HG03558 (cell line): ENCODE results near the gene SERPINB10.
A peak's percentile ranks its signal among the peaks of the same experiment; 100 is the strongest.
"Not testable (repeated sequence)": the region's sequence is repeated elsewhere in the genome, so short reads cannot be mapped to it uniquely, and the experiment has no call there.

Experiments
- ATAC-seq: cut with Tn5 transposase; IDR thresholded peaks from one replicate; pipeline ENCODE4 v1.9.1; 2021; ENCODE audit warnings: moderate number of reproducible peaks; ENCODE audit not compliant: unreplicated experiment; ENCODE audit errors: extremely low read depth

Gene SERPINB10

DNA sequence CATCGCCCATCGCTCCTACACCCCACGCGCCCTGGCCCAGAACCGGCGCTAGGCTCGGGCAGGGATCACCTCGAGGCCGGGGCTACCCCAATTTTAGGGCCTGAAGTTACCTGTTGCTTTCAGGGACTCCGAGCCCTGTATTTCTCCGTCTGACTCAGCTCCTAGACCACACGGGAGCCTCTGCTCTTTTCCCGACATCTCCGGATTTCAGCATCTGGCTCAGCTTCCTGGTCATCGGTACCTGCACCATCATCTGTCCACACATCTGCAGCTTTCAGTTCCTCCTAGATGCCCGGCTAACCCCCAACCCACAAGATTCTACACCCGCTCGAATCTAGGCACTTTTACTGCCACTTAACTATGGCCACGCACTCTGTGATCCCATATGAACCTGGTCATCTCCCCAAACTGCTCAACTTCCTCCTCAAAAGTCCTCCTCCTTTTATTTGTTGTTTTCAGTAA lies 29.2 kb downstream of the SERPINB10 start:
- ATAC-seq = peak; percentile 14

DNA sequence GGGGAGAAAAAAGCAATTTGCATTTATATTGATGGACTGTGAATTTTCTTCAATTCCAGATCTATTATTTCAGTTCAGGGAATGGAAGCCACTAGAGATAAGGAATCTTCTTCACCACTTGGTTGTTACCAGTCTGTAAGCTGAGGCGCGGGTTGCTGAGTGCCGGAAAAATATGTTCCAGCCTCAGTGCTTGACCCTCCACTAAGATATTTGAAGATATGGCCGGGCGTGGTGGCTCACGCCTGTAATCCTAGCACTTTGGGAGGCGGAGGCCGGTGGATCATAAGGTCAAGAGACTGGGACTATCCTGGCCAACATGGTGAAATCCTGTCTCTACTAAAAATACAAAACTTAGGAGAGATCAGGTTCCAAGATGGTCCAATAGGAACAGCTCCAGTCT lies 32.2 kb downstream of the SERPINB10 start:
- no peak for ATAC-seq

DNA sequence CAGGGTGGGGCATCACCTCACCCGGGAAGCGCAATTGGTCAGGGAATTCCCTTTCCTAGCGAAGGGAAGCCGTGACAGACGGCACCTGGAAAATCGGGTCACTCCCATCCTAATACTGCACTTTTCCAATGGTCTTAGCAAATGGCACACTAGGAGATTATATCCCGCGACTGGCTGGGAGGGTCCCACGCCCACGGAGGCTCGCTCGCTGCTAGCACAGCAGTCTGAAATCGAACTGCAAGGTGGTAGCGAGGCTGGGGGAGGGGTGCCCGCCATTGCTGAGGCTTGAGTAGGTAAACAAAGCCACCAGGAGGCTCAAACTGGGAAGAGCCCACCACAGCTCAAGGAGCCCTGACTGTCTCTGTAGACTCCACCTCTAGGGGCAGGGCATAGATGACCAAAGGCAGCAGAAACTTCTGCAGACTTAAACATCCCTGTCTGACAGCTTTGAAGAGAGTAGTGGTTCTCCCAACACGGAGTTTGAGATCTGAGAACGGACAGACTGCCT lies 32.8 kb downstream of the SERPINB10 start:
- ATAC-seq = not testable (repeated sequence)

DNA sequence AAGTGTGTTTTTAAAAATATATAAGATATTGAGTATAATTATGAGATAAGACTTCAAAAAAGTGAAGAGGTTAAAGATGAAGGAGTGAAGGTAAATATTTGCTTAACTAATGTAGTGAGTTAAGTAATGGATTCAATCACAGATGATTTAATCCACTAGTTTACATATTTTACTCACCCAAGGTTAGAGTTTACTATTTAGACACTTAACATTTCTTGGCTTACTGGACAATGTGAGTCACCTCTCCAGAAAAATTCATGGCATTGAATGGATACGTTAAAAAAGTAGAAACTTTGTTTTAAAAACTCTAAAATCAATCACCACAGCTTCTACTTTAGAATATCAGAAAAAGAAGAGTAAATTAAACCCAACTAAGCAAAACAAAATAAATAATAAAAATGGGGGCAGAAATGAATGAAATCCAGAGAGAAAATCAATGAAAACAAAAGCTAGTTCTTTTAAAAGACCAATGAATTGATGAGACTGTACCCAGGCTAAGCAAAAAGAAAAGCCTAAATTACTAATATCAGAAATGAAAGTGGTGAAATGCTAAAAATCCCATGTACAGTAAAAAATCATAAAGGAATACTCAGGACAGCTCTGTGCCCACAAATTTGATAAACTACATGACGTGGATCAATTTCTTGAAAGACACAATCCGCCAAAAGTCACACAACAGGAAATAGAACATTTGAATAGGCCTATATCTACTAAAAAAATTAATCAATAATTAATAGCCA lies 39.5 kb downstream of the SERPINB10 start:
- ATAC-seq = no peak

DNA sequence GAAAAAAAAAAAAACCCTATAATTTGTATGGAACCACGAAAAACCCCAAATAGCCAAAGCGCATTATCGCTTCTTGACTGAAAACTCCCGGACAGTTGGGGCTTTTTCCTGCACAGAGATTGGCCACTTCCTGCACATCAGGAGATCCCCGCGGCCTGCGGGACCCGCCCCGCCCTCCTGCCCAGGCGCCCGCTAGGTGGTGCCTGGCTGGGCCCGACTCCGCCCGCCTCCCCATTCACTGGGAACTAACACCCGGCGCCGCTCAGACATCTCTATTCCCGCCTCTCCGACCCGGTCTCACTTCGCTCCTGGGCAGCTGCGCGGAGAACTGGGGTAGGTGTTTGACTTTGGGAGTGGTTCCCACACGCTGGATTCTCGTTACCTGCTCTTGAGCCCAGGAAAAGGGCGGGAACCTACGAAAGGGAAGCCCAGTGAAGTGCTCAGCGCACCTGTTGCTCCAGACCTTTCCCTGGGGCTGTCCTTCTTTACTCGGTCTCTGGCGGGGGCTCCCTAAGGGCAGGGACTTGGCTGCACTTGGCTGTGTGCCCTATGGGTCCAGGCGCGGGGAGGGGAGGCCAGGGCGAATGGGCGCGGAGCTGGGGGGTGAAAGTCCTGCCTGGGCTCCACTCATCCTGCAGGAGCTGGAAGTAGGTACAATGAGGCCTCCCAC lies 41.4 kb downstream of the SERPINB10 start, which contains the start of gene HMSD:
Gene HMSD, plus strand, starts transcription at position 234 of the 670 bp plus-strand sequence. CDS start 4,155 bp downstream, outside the sequence.
- peak; percentile 51 for ATAC-seq

DNA sequence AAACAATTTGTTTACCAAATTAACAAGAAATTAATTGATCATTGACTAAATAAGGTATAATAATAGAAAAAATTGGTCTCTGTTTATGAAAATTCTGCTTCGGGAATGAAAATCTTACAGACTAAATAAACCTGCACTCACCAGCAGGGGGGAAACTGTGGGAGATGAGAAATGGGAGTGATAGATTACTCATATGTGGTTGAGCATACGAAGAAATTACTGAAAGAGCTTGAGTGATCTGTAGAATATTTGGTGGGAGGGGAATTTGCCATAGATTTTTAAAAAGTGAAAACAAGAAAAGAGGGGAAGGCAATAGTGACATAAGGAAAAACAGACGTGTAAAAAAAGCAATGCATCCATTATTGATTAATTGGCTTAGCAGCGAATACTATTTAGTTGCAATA lies 43.5 kb downstream of the SERPINB10 start:
- peak; percentile 59 for ATAC-seq

DNA sequence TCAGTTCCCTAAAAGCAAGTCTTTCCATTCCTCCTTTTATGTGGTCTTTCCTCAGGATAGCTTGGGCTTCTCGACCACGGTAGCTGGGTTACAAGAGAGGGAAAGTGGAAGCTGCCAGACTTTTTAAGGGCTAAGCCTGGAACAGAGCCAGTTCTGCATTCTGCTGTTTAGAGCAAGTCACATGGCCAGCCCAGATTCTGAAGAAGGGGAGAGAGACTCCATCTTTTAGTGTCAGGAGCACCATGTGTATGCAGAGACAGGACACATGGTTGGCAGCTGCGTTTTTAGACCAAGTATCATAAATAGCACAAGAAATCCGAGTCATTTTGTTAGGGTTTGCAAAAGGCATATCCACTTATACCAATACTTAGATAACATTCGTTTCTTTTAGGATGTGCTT lies 46.1 kb downstream of the SERPINB10 start:
- no peak for ATAC-seq

DNA sequence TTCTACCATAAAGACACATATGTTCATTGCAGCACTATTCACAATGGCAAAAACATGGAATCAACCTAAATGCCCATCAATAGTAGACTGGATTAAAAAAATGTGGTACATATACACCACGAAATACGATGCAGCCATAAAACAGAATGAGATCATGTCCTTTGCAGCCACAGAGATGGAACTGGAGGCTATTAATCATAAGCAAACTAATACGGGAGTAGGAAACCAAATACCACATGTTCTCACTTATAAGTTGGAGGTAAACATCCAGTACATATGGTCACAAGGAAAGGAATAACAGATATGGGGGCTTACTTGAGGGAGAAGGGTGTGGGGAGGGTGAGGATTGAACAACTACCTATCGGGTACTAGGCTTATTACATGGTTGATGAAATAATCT lies 49.0 kb downstream of the SERPINB10 start:
- no peak for ATAC-seq

DNA sequence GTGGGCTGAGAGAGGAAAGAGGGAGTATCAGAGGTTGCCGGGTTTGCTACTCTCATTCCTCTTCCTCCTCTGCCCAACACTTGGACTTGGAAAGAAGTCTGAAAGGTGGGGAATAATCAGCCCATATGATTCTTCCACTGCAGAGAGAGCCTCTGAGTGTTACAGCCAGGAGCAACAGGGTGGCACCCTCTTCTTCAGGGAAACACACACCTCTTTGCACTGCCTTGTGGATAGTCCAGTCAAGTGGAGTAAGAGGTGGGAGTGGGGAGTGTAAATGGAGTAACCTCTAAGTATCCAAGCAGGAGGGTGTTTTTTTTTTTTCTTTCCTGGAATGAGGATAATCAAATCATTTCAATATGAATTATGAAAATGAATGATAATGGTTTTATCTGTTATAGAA lies 53.1 kb downstream of the SERPINB10 start:
- ATAC-seq = no peak

DNA sequence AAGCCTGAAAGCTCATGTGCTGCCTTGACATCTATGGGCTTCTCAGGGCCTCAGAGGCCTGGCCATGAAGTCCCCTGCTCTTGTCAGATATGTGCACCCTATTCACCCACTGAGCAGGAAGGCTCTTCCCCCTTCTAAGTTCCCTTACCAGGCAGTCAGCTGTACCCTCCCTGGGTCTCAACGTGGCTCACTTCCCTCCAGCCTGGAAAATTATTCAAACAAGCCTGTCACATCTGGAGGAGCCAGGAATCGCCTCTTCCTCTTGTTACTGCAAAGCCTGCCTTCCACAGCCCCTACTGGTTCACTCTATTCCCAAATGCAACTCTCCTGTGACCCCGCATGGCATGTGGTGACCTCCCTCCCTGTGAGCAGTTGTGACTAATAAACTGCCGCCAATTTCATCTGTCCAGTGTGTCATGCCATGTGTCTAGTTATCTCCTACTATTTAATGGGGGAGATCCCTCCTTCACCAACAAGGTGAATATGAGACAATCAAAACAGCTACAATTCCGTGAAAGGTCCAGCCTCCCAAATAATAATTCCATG lies 53.8 kb downstream of the SERPINB10 start:
- no peak for ATAC-seq

DNA sequence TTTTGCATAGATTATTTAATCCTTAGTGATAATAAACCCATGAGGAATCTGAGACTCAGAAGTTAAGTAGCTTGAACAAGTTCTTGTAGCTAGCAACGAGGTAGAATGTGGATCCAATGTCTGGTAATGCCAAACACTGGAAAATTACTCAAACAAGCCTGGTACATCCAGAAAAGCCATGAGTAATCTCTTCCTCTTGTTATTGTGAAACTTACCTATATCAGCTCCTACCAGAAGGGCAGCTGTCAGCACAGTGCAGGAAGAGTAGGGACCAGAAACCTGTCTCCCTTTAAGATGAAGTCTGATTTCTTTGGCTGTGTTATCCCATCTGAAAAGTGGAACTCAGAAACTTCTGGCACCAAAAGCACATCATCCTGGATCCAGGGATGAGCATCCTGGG lies 54.4 kb downstream of the SERPINB10 start:
- no peak for ATAC-seq

DNA sequence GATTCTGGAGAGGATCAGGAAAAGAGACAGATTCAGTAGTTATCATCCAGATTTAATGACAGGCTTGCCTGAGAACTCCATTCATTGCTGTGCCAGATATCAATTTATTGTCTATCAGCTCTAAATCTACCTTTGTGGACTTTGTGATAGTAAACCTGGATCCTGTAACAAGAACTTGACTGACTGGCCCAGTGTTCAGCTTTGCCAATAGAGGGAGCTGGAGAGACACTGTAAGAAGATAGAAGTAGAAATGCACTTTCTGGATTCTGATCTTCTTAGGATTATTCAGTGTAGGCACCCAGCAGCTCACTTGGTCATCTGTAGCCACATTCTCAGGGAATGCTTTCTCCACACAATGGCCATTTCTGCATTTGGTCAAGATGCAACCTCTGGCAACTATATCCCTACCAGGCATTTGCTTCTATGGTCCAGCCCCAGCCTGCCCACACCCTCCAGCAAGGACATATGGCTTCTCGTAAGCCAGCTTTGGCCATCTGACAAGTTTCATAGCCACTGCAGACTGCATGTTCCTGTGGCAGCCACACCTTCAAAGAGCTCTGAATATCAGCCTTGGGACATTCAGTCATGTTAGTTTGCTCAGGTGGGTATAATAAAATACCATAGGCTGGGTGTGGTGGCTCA lies 56.0 kb downstream of the SERPINB10 start:
- ATAC-seq = no peak

DNA sequence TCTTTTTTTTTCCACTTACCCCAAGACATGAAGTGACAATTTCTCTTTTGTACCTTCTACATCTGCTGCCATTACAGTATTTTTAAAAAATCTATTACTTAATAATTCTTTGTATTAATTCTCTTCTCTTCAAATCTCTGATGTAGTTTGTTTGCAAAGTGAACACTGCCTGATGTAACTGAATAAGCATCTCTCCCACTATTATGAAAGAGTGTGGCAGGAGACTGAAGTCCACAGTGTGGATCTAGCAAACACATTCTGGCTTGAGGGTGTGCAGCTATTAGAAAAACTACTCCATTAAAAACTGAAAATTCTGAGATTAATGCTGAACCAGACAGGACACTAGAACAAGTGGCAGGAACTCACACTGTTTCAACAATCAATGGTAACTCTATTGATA lies 57.1 kb downstream of the SERPINB10 start:
- ATAC-seq = no peak

DNA sequence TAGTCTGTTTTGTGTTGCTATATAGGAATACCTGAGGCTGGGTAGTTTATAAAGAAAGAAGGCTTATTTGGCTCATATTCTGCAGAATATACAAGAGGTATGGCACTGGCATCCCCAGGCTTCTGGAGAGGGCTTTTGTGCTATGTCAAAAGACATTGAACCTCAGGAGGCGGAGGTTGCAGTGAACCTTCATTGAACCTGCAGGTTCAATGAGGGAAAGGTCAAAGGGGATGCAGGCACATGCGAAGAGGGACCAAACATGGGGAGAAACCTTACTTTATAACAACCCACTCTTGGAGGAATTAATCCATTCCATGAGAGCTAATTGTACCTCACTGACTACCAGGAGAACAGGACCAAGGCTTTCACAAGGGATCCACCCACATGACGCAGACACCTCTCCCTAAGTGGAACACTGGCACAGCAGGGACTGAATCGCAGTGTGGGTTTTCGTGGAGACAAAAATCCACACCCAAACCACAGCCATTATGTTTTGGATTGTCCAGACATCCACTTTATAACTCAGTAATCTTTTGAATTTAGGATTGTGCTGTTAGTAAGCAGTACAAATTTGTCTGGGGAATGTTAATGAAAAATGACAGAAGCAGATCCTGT lies 58.1 kb downstream of the SERPINB10 start:
- ATAC-seq = no peak

DNA sequence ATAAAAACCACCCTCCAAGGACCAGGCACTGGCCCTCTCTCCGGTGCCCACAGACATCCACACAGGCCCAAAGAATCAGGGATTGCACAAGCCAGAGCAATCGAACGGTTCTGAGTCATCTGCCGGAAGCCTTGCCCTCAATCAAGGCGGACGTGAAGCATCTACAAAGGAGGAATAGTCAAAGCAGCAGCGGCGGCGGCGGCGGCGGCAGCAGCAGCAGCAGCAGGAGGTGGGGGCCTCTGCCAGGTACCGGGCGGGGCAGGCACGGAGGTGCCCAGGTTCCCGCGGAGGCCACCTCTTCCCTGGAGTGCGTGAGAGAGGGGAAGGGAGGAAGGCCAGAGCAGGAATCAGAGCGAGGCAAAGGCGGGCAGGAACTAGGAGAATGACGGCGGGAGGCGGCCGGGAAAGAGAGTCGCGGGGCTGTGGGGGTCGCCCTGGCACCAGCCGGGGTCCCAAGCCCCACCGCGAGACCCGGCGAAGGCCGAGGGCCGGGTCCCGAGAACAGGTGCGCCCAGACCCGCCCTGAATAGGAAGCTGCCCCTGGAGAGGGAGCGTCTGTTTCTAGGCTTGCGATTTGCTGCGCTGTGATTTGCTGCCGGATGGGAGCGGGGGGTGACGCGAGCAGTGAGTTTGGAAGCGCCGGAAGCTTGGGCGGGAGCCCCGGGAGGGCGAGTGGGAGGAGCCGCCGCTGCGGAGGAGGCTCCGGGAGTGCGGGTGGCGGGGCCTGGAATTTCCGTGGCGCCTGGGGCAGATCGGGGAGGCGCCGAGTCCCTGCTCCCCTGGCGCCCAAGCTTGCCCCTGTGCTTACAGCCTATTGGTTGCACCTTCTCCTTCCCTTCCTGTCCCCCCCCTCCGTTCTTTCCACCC lies 62.4 kb downstream of the SERPINB10 start, which contains the start of gene SERPINB8:
Gene SERPINB8, plus strand, starts transcription at position 140 of the 867 bp plus-strand sequence. CDS start 8,228 bp downstream, outside the sequence.
- ATAC-seq = peak; percentile 80

DNA sequence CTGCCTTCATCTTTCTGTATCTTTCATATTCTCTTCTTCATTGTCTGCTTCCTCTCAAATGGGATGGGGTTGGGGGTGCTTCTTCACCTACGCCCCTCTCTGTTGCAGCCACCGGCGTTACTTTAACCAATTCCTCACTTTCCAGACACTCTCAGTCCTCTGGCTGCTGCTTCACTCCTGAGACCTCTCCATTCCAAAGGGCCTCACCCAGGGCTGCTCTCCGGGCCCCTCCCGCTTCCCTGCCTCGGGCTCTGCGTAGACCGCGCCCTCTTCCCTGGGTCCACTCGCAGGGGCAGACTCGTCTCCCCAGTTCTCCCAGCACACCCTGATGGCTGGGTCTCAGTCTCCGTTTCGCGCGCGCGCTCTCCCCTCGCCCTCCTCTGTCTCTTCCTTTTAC lies 63.0 kb downstream of the SERPINB10 start:
- ATAC-seq = no peak

DNA sequence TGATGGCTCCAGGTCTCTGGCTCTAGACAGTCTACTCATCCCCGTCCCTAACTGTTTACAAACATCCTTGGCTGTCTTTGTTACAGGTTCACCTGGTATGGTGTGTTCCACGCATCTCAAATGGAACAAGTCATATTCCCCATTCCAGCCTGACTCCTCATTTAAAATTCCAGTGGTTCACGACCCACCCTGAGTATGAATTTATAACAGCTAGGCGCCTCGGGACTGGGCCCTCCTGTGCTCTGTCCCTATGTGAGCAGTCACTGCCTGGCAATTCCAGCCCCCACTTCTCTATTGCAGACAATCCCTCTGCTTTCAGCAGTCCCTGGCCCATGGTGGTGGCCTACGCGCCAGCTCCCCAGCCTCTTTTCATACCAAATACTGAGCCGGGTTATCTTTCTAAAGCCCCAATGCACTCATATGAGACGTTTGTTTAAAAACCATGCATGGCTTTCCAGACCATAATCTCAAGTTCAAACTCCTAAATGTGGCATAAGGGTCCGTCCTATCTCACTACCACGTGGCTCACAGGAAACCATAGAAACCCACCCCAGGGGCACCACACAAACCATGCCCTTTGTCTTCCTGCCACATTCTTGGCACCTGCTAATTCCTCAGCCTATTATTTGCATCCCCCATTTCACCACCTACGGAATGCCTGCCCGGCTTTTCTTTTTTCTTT lies 63.7 kb downstream of the SERPINB10 start:
- ATAC-seq = no peak

DNA sequence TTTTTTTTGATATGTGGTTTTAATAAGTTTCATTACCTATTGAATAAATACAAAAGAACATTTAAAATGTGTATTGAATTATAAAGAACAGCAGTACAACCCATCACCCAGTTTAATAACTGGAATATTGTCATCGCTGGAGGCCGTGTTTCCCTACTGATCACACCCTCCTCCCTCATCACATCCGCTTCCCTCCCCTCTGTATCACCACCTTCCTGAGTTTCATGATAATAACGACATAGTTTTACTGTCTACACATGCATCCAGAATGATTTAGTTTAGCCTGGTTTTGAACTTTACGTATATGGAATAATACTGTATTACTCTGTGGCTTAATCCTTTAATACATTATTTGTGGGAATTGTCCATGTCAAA lies 64.2 kb downstream of the SERPINB10 start:
- ATAC-seq = no peak

DNA sequence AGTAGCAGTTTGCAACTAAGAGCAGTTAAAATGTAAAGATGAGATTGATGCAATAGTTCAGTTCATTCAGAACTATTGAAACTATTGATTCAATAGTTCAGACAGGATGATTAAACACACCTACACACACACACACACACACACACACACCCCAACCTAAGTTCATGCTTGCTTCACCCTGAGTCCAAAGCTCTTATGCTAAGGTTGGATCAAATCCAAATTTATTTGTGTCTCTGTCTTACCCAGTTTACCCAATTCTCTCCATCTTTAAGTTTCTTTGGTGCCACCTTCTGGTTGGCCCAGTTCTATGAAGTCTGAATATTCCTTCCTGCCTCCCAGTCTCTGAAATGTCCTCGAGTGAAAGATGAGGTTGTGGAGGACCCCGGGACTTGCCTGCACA lies 67.2 kb downstream of the SERPINB10 start:
- ATAC-seq = no peak
